B cell (primary cell): Measurements from ENCODE around the gene EN1.

Experiments
- CTCF ChIP-seq: fragments of 200-600 bp; IDR thresholded peaks from one replicate; pipeline ENCODE4 v1.8.0; 2022; ENCODE audit warnings: antibody characterized with exemption, mild to moderate bottlenecking
- EZH2 ChIP-seq: IDR thresholded peaks from 2 replicates; pipeline ENCODE4 v1.6.1; 2012; ENCODE audit warnings: borderline replicate concordance, low read depth, mild to moderate bottlenecking, moderate library complexity, low read length; ENCODE audit not compliant: insufficient read depth, poor library complexity, severe bottlenecking

- TF ChIP-seq EZH2: no peak
- no peak for TF ChIP-seq CTCF
Observed at GRCh38 chr2:118861242-118861641, 13.8 kb upstream of the EN1 start.
